ENCODE data around the gene PKP1.

DNA sequence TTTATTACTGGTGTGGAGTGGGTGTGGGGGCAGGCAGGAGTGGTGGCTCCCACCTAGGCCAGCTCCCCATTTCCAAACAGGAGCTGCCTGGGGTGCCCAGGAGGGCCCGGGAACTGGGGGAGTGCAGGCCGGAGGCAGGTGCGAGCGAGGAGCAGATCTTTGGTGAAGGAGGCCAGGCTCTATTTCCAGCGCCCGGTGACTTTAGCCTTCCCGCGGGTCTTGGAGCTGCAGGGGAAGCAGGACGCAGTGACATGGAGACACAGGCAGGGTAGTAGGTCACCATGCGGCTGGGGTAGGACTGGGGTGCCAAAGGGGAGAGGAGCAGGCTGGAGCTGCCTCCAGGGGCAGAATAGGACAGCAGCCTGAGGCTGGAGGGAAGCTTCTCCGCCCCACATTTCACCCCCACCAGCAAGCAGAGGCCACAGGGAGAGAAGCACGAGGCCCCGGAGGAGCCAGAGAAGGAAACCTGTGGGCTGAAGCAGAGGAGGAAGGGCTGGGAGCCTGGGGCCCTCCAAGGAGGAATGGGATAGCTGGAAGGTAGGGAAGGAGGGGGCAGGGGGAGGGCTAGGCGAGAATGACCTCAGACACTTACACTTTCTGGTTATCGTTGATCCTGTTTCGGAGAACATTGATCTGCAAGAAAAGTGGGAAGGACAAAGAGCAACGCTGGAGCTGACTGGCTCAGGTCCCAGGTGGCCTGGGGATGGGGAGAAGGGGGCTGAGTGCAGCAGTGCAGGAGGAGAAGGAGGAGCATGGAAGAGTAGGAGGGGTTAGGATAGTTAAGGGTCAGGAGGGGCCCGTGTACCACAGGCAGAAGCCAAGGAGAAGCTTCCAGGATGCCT lies 75.9 kb downstream of the PKP1 start:
- TF ChIP-seq GATA2 (IDR thresholded peaks at IDR 0.05; ENCODE audit: low read depth, low read length) = no peak
- TF ChIP-seq GATA3 (IDR thresholded peaks at IDR 0.05; ENCODE audit: low read depth, low read length) = no peak
